ENCODE measurements around the gene TUBA3E. TPM values are rescaled to one million over a fixed set of nuclear protein-coding genes. Genes with fewer than 3 reads are reported as not detected.

Gene TUBA3E
- total and polyA plus RNA-seq, 2 donors (not counting 3 experiments of a cell fraction or from before 2014, with no cell fraction given), result not detected

- Histone ChIP-seq H3K4me3 (replicated peaks in 1 of 3; ENCODE audit: insufficient read depth in 1 of 3, low read depth in 1 of 3, low read length in 3 of 3) (no peak overlapping the region), H3K9ac (replicated peaks; ENCODE audit: extremely low read depth, insufficient read depth, low read length) (no peak overlapping the region), H3K4me2 (ENCODE audit: insufficient read depth, low read length) (no peak overlapping the region), H2AFZ (ENCODE audit: low read depth, low read length) (no peak overlapping the region), H3K27ac (ENCODE audit: insufficient read depth, low read depth, low read length) (no peak overlapping the region), H3K27me3 (ENCODE audit: control insufficient read depth in 2 of 2, insufficient read depth in 2 of 2, low read length in 2 of 2) (no peaks in the 10 kb centered on the region), H3K9me1 (replicated peaks; ENCODE audit: control insufficient read depth, extremely low read depth, insufficient read depth, low read length) (no peaks in the 10 kb centered on the region), H3K4me1 (ENCODE audit: control insufficient read depth, extremely low read depth, insufficient read depth, low read length) (peaks cover 6% of the 10 kb centered on the region), H3K36me3 (ENCODE audit: control insufficient read depth in 2 of 2, extremely low read depth in 1 of 2, insufficient read depth in 2 of 2, low read length in 2 of 2) (peaks cover 0 to 7% of the 10 kb centered on the region in 2 experiments), H3K79me2 (ENCODE audit: control insufficient read depth, insufficient read depth, low read length) (peaks cover 30% of the 10 kb centered on the region), H4K20me1 (replicated peaks; ENCODE audit: control insufficient read depth, extremely low read depth, insufficient read depth, low read length) (no peaks in the 10 kb centered on the region), H3K9me3 (replicated peaks; ENCODE audit: control insufficient read depth, insufficient read depth, low read length) (no peaks in the 10 kb centered on the region)
- CTCF ChIA-PET, result interaction anchor here (1.0 kb wide), 1 partner anchor 146 kb away, joined by 3 read pairs; no protein-coding TSS in a partner anchor
- POLR2A ChIA-PET, result interaction anchor here (0.7 kb wide), 1 partner anchor 1301 kb away, joined by 3 read pairs; no protein-coding TSS in a partner anchor
- FAIRE-seq (no peak), DNase-seq (ENCODE audit: low read depth, low spot score) (no peak)
- TF ChIP-seq, protein P1, sequence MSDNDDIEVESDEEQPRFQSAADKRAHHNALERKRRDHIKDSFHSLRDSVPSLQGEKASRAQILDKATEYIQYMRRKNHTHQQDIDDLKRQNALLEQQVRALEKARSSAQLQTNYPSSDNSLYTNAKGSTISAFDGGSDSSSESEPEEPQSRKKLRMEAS (IDR thresholded peaks at IDR 0.05; ENCODE audit: insufficient read depth, insufficient read length), result no peak
- TF ChIP-seq MYC (IDR thresholded peaks at IDR 0.05; ENCODE audit: low read depth, low read length), result no peak
- TF ChIP-seq GATA2 (IDR thresholded peaks at IDR 0.05; ENCODE audit: insufficient read depth, insufficient read length, low read depth, low read length), result no peak
- intact Hi-C loops (cut with micrococcal nuclease) (no loop called here), dilution Hi-C loops (cut with MboI; ENCODE audit: extremely low pct_ligation_motif_present, low sequenced_read_pairs) (no loop called here)
- BruUV-seq (replicated peaks), result no TSS peak
Observed at GRCh38 chr2:130186391-130186790, 11.8 kb downstream of the TUBA3E start.

GRCh38 chr2:130185896-130186295, 12.3 kb downstream of the TUBA3E start:
- dilution Hi-C loops (cut with MboI; ENCODE audit: extremely low pct_ligation_motif_present, low sequenced_read_pairs), result no loop called here

More at GRCh38 chr2:130185896-130186295, 12.3 kb downstream of the TUBA3E start:
- TF ChIP-seq POLR2AphosphoS5 (IDR thresholded peaks at IDR 0.05; ENCODE audit: insufficient read depth, low read depth, low read length), result no peak
- TF ChIP-seq CTCF (IDR thresholded peaks at IDR 0.05; ENCODE audit: extremely low read depth in 1 of 2, insufficient read depth in 1 of 2, low read depth in 1 of 2, low read length in 2 of 2), result no peak
- TF ChIP-seq FOS (IDR thresholded peaks at IDR 0.05; ENCODE audit: borderline replicate concordance, insufficient read depth, low read length), result no peak
- TF ChIP-seq, protein P1 (IDR thresholded peaks at IDR 0.05; ENCODE audit: insufficient read depth, insufficient read length), result no peak
- TF ChIP-seq JUN (IDR thresholded peaks at IDR 0.05; ENCODE audit: borderline replicate concordance, insufficient read depth, insufficient read length, low read depth), result no peak
- TF ChIP-seq POLR2A (IDR thresholded peaks at IDR 0.05; ENCODE audit: low read depth, low read length), result no peak
- TF ChIP-seq EZH2 (IDR thresholded peaks at IDR 0.05; ENCODE audit: borderline replicate concordance, low read depth, low read length, severe bottlenecking), result no peak
- TF ChIP-seq MYC (IDR thresholded peaks at IDR 0.05; ENCODE audit: low read depth, low read length), result no peak
- no peak for TF ChIP-seq GATA2 (IDR thresholded peaks at IDR 0.05; ENCODE audit: insufficient read depth, insufficient read length, low read depth, low read length)
- no peaks in the 10 kb centered on the region for H4K20me1 ChIP-seq (replicated peaks; ENCODE audit: control insufficient read depth, extremely low read depth, insufficient read depth, low read length)
- no peak for DNase-seq (ENCODE audit: low read depth, low spot score)
- CTCF ChIA-PET, result interaction anchor here (1.0 to 1.2 kb wide), 2 partner anchors 147 to 1303 kb away, joined by 3 read pairs; no protein-coding TSS in a partner anchor
- H3K9me3 ChIP-seq (replicated peaks; ENCODE audit: control insufficient read depth, insufficient read depth, low read length), result no peaks in the 10 kb centered on the region
- H2AFZ ChIP-seq (ENCODE audit: low read depth, low read length), result no peak overlapping the region
- no peak overlapping the region for H3K4me2 ChIP-seq (ENCODE audit: insufficient read depth, low read length)
- peaks cover 6% of the 10 kb centered on the region for H3K4me1 ChIP-seq (ENCODE audit: control insufficient read depth, extremely low read depth, insufficient read depth, low read length)
- intact Hi-C loops (cut with micrococcal nuclease), result no loop called here
- POLR2A ChIA-PET, result interaction anchor here (0.6 kb wide), 1 partner anchor 1303 kb away, joined by 3 read pairs; no protein-coding TSS in a partner anchor
- H3K27ac ChIP-seq (ENCODE audit: insufficient read depth, low read depth, low read length), result no peak overlapping the region
- no peaks in the 10 kb centered on the region for H3K27me3 ChIP-seq (ENCODE audit: control insufficient read depth in 2 of 2, insufficient read depth in 2 of 2, low read length in 2 of 2)
- H3K36me3 ChIP-seq (ENCODE audit: control insufficient read depth in 2 of 2, extremely low read depth in 1 of 2, insufficient read depth in 2 of 2, low read length in 2 of 2), result peaks cover 0 to 4% of the 10 kb centered on the region in 2 experiments
- no peak overlapping the region for H3K4me3 ChIP-seq (replicated peaks in 1 of 3; ENCODE audit: insufficient read depth in 1 of 3, low read depth in 1 of 3, low read length in 3 of 3)
- H3K79me2 ChIP-seq (ENCODE audit: control insufficient read depth, insufficient read depth, low read length), result peaks cover 35% of the 10 kb centered on the region
- H3K9me1 ChIP-seq (replicated peaks; ENCODE audit: control insufficient read depth, extremely low read depth, insufficient read depth, low read length), result no peaks in the 10 kb centered on the region
- BruUV-seq (replicated peaks), result no TSS peak
- no peak overlapping the region for H3K9ac ChIP-seq (replicated peaks; ENCODE audit: extremely low read depth, insufficient read depth, low read length)
- no peak for FAIRE-seq

All from endothelial cell of umbilical vein (primary cell).